ENCODE data around the gene CERK. TPM values are rescaled to one million over a fixed set of nuclear protein-coding genes. Genes with fewer than 3 reads are reported as not detected.

Gene CERK
- total and polyA plus RNA-seq, 2 of the 8 experiments (the other 6 are each of a cell fraction or from before 2014, with no cell fraction given) = 26.6 to 59.0 TPM

GRCh38 chr22:46699091-46699490 lies 39.0 kb downstream of the CERK start:
- Histone ChIP-seq H3K9me3 (ENCODE audit: insufficient read depth in 2 of 2, low read depth in 1 of 2, low read length in 1 of 2) (no peaks in the 10 kb centered on the region), H3K4me1 (replicated peaks in 1 of 4; ENCODE audit: control insufficient read depth in 3 of 4, insufficient read depth in 4 of 4, low read length in 3 of 4) (no peaks in the 10 kb centered on the region; a peak in 1 of 7 replicates), H4K8ac (ENCODE audit: extremely low read depth, insufficient read depth, low read length) (no peak overlapping the region), H4K20me1 (replicated peaks in 1 of 2; ENCODE audit: control insufficient read depth in 1 of 2, insufficient read depth in 2 of 2, low read length in 2 of 2) (peaks cover 0 to 8% of the 10 kb centered on the region in 2 experiments), H3K23me2 (ENCODE audit: low read depth, low read length) (no peaks in the 10 kb centered on the region), H3K18ac (ENCODE audit: extremely low read depth, low read length) (no peak overlapping the region), H2BK120ac (replicated peaks; ENCODE audit: low read depth, low read length) (no peak overlapping the region), H3K4me3 (ENCODE audit: extremely low read depth in 1 of 4, insufficient read depth in 2 of 4, low read depth in 3 of 4, low read length in 4 of 4) (no peak overlapping the region), H3K4me2 (ENCODE audit: insufficient read depth in 1 of 2, low read depth in 2 of 2, low read length in 2 of 2) (no peak overlapping the region), H3K27me3 (replicated peaks in 1 of 4; ENCODE audit: control insufficient read depth in 3 of 4, extremely low read depth in 1 of 4, insufficient read depth in 3 of 4, low read length in 3 of 4) (no peaks in the 10 kb centered on the region), H3K79me1 (ENCODE audit: low read depth, low read length) (no peaks in the 10 kb centered on the region), H4K91ac (replicated peaks; ENCODE audit: insufficient read length, low read length) (no peak overlapping the region), H2AK5ac (ENCODE audit: low read depth, low read length) (no peak overlapping the region), H3K4ac (replicated peaks; ENCODE audit: insufficient read length, low read depth, low read length) (no peak overlapping the region), H4K5ac (ENCODE audit: insufficient read length, low read depth, low read length) (no peak overlapping the region), H3K14ac (ENCODE audit: insufficient read length) (no peak overlapping the region), H2BK15ac (ENCODE audit: low read length) (no peak overlapping the region), H2BK12ac (ENCODE audit: low read depth, low read length) (no peak overlapping the region), H2BK20ac (ENCODE audit: low read length) (no peak overlapping the region), H2BK5ac (ENCODE audit: low read depth, low read length) (no peak overlapping the region), H3K36me3 (ENCODE audit: control insufficient read depth in 2 of 4, insufficient read depth in 4 of 4, low read length in 3 of 4) (peaks cover 3 to 43% (median 27%) of the 10 kb centered on the region in 4 experiments; a peak in 7 of 8 replicates), H2AFZ (ENCODE audit: low read length) (no peak overlapping the region), H3K23ac (ENCODE audit: insufficient read length) (no peak overlapping the region), H3K56ac (replicated peaks; ENCODE audit: insufficient read length, low read depth, low read length) (no peak overlapping the region), H3K9ac (replicated peaks in 1 of 4; ENCODE audit: extremely low read depth in 1 of 4, low read depth in 3 of 4, low read length in 3 of 4) (no peak overlapping the region), H3K79me2 (ENCODE audit: control insufficient read depth in 1 of 2, insufficient read depth in 2 of 2, low read length in 2 of 2) (no peaks in the 10 kb centered on the region), H3K27ac (ENCODE audit: low read depth, low read length) (no peak overlapping the region)
- no peak for DNase-seq (ENCODE audit: low read depth in 1 of 2, low spot score in 2 of 2)
- WGBS, 2 experiments (ENCODE audit: extremely low coverage in 1 of 2, insufficient coverage in 1 of 2, insufficient read length in 1 of 2, insufficient replicate concordance in 2 of 2, low coverage in 1 of 2, low lambda C conversion rate in 2 of 2, missing lambda C conversion rate in 1 of 2) = 91% methylated on average over 17 of the region's 17 CpGs; no CpG with 5 or more reads in 1 of the 2 experiments
- FAIRE-seq = no peak
- ChIA-PET CTCF (ENCODE audit: partially characterized antibody) (interaction anchor here (0.9 to 2.0 kb wide), 3 partner anchors 17 to 1779 kb away, joined by 3 to 7 read pairs (median 6); no protein-coding TSS in a partner anchor), POLR2A (ENCODE audit: partially characterized antibody) (interaction anchor here (1.4 kb wide), 2 partner anchors 17 to 64 kb away, joined by 3 to 4 read pairs; partner anchors contain the start of gene TBC1D22A)
- TF ChIP-seq RNF2 (IDR thresholded peaks at IDR 0.05; ENCODE audit: borderline replicate concordance, low read depth, low read length, missing control alignments, poor library complexity, severe bottlenecking) = no peak
- no peak for TF ChIP-seq JUN (IDR thresholded peaks at IDR 0.05; ENCODE audit: low read depth, low read length)
- no peak for TF ChIP-seq KDM4A (IDR thresholded peaks at IDR 0.05; ENCODE audit: low read depth, low read length, severe bottlenecking)
- no peak for TF ChIP-seq SP4 (IDR thresholded peaks at IDR 0.05; ENCODE audit: low read length)
- TF ChIP-seq YY1 (IDR thresholded peaks at IDR 0.05; ENCODE audit: low read depth, low read length) = no peak
- no peak for TF ChIP-seq EP300 (IDR thresholded peaks at IDR 0.05; ENCODE audit: borderline replicate concordance in 1 of 2, low read depth in 2 of 2, low read length in 2 of 2)
- no peak for TF ChIP-seq SRF (IDR thresholded peaks at IDR 0.05; ENCODE audit: low read depth, low read length)
- TF ChIP-seq ATF3 (IDR thresholded peaks at IDR 0.05; ENCODE audit: insufficient read depth, low read depth, low read length) = no peak
- no peak for TF ChIP-seq FOSL1 (IDR thresholded peaks at IDR 0.05; ENCODE audit: insufficient read depth, low read depth, low read length)
- no peak for TF ChIP-seq TAF7 (optimal IDR thresholded peaks at IDR 0.05; ENCODE audit: borderline replicate concordance, low read depth, low read length)
- TF ChIP-seq CHD2 (IDR thresholded peaks at IDR 0.05; ENCODE audit: low read length) = no peak
- TF ChIP-seq SP2 (IDR thresholded peaks at IDR 0.05; ENCODE audit: low read length) = no peak
- TF ChIP-seq CTBP2 (IDR thresholded peaks at IDR 0.05; ENCODE audit: borderline replicate concordance, insufficient read depth, insufficient read length, low read length) = no peak

Data from H1 (cell line).